A673 (cell line): ENCODE results near the gene TMEM196.

ENCODE experiments used
- CTCF ChIP-seq: fragments of 300-800, 200-600 bp; sonication (generic); conservative IDR thresholded peaks from 2 replicates; pipeline ENCODE4 v1.5.1; 2017; ENCODE audit warnings: low read depth, mild to moderate bottlenecking, antibody characterized with exemption, low read length, moderate library complexity, mixed read lengths
- EZH2 ChIP-seq: fragments of 200-600 bp; sonication (generic); IDR thresholded peaks from 2 replicates; pipeline ENCODE4 v1.6.1; 2017; ENCODE audit warnings: borderline replicate concordance, low read depth, mild to moderate bottlenecking, mixed read lengths, antibody characterized with exemption, low read length; ENCODE audit not compliant: poor library complexity, severe bottlenecking

- TF ChIP-seq CTCF (no peak), EZH2 (no peak)
These were observed 66.2 kb downstream of the TMEM196 start for GRCh38 chr7:19707240-19707639.
